ENCODE results near the gene FLYWCH1.

Gene FLYWCH1

GRCh38 chr16:2911638-2912329 is at the start of gene FLYWCH1:
FLYWCH1 (plus strand) TSS chr16:2911931; CDS start chr16:2929686, 17,755 bp downstream.
- DNase-seq: peak; percentile 97

- no peak for DNase-seq
Measured at GRCh38 chr16:2865651-2866050, 46.1 kb upstream of the FLYWCH1 start.

- DNase-seq: no peak
Measured at GRCh38 chr16:2866431-2866830, 45.3 kb upstream of the FLYWCH1 start.

- DNase-seq: no peak
Measured at GRCh38 chr16:2867661-2867986, 44.1 kb upstream of the FLYWCH1 start.

DNA sequence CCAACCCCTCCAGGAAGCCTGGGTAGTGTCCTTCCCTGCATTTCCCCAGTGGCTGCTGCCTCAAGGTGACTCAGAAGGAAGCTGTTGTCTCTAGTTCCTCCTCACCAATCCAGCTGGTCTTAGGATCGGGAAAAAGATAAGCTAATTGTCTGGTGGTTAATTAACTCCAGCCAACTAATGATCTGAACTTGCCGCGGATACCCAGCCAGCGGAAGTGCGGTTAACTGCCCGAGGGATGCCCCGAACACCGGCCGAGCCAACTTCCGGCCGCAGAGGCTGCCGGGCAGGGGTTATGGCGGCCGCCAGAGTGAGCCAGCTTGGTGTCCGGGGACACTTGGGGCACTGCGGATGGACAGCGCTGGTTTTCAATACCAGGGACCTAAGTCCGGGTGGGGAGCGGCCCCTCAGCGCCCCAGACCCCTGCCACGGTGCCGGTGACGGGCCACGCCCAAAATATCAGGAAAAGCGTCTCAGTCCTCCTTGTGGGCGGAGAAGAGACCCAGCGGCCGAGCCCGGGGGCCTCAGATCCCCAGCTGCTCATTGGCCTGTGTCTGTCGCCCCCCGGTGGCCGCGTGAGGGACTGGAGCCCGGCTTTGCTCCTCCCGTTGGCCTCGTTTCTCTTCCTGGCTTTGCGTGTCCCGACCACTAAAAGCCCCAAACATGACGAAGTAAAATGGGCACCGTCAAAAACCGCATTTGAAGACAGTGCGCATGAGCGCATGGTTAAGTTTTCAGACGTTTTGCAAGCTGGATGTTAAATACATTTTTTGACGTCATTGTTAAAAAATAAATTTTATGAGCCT is 43.5 kb upstream of the FLYWCH1 start:
- peak; percentile 84 for DNase-seq

DNA sequence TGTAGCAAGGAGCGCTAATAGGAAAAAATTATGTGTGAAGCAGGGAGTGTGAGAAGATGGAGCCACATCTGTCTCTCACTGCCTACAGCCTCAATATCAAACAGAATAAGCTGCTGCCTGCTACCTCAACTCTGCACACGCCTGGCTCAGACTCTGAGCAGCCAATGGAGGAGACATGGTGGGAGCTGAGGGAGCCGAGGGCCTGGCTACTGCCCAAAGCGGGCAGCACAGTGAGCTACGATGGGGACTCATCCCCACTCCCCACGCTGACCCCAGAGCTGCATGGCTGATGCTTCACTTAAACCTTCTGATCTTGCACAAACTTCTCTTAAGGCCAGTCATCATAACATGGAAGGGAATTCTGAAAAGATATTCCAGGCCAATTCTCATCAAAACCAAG is 39.8 kb upstream of the FLYWCH1 start:
- no peak for DNase-seq

DNA sequence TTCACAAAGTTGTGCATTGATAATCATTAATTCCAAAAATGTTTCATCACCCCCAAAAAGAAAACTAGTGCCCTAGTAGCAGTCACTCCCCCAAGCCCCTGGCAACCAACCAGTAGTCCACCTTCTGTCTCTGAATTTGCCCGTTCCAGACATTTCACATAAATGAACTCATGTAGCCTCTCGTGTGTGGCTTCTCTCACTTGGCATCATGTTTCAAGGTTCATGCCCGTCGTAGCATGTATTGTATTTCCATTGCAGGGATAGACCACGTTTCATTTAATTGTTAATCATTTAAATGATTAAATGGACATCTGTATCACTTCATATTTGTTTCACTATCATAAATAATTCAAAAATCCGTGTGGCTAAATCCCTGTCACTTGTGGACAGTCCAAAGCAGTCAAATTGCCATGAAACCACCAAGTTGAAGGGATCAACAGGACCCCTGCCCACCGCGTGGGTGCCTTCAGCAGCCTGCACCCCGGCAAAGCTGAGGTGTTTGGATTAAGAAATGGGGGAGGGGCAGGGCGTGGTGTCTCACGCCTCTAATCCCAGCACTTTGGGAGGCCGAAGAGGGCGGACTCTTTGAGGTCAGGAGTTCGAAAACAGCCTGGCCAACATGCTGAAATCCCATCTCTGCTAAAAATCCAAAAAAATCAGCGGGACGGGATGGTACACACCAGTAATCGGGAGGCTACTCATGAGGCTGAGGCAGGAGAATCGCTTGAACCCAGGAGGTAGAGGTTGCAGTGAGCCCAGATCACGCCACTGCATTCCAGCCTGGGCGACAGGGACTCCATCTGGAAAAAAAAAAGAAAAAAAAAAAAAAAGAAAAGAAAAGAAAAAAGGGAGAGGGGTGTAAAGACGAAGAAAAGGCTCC is 37.5 kb upstream of the FLYWCH1 start:
- DNase-seq: no peak

GRCh38 chr16:2874912-2875362 is 36.8 kb upstream of the FLYWCH1 start:
- peak; percentile 71 for DNase-seq

DNA sequence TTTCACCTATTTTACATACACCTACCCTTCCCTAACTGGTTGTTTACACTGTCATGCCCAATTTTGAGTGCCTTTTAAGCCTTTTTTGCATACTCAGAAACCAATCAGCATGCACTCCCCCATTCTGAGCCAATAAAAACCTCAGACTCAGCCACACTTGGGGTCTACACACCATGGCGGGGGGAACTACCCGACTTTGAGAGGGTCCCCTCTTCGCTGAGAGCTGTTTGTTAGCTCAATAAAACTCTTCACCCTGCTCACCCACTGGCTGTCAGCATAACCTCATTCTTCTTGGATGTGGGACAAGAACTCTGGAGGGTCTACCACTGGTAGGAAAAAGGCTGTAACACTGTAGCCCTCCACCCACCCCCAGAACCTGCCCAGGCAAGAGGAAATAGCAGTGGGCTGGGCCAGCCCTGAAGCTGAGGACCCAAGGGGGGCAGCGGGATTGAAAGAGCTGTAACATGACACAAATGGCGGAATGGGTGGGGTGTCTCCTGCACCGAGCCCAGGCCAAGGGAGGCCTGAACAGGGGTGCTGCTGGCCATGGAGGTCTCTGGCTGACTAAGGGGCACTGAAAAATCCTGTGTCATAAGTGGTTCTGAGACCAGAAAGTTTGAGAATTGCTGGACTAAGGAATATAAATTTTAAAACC is 31.8 kb upstream of the FLYWCH1 start:
- DNase-seq: no peak

DNA sequence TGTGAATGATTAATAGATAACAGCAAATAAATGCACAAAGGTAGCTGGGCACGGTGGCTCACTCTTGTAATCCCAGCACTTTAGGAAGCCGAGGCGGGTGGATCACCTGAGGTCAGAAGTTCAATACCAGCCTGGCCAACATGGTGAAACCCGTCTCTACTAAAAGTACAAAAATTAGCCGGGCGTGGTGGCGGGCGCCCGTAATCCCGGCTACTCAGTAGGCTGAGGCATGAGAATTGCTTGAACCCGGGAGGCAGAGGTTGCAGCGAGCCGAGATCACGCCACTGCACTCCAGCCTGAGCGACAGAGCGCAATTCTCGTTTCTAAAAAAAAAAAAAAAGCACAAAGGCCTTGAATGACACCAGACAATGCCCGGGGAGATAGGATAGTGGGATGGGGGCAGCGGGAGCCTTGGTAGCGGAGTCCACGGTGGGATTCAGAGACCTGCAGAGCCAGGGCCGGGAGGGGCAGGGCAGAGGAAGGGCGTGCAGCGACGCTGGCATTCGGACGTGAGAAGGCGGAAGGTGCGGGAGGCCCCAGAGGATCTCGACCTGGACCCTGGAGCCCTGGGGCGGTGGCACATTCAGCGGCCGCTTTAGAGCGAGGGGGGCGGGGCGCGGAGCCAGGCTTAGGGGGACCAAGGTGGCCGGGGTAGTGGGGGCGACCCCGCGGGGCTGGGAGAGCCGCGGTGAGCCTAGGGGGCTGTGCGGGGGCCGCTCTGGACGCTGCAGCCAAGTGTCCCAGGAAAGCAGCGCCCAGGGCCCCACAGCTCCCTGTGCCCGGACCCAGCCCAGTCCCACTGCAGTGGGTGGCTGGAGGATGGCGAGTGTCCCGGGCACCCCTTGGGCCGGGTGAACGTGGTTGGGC is 29.7 kb upstream of the FLYWCH1 start:
- DNase-seq: peak; percentile 3

- peak; percentile 98 for DNase-seq
Measured at GRCh38 chr16:2882650-2883457, 28.9 kb upstream of the FLYWCH1 start, which contains the start of gene FLYWCH2. FLYWCH2 (plus strand) TSS chr16:2883215; CDS start chr16:2896450, 13,235 bp downstream.

GRCh38 chr16:2883458-2883908 is 28.2 kb upstream of the FLYWCH1 start:
- DNase-seq: no peak

GRCh38 chr16:2884041-2884451 is 27.7 kb upstream of the FLYWCH1 start:
- no peak for DNase-seq

DNA sequence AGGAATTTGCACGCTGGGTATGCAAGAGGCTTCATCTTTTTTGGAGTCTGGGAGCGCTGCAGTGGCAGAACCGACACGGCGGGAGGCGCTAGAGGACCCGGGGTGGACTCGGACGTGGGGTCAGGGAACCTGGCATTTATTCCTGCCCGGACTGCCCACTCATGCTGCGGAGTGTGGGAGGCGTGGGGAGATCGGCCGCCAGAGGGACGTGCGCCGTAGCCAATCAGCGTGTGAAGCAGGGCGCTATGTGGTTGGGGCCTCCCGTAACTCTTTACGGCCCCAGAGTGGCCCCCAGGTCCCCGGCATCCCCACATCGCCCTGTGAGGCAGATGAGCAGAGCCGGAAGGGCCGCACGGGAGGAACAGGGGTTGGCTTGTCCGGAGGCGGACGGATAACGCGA is 17.5 kb upstream of the FLYWCH1 start:
- DNase-seq: no peak

DNA sequence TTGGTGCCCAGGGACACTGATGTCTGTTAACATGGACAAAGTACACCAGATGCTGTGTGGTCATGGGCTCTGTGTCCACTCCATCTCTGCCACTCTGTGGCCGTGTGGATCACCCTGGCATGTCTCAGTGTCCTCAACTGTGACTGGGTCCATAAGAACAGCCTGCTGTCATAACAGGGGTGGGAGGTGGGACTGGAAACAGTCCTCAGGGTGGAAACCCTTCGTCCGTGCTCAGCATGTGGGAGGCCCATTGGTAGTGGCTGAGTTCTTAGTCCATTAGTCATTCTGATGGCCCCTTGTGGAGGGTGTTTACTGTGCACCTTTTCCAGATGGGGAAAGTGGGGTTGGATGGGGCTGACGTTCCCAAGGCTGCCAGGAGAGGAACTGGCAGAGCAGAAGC is 15.9 kb upstream of the FLYWCH1 start:
- peak; percentile 25 for DNase-seq

- no peak for DNase-seq
Measured at GRCh38 chr16:2896480-2897010, 15.2 kb upstream of the FLYWCH1 start.

GRCh38 chr16:2897110-2897509 is 14.6 kb upstream of the FLYWCH1 start:
- DNase-seq: no peak

DNA sequence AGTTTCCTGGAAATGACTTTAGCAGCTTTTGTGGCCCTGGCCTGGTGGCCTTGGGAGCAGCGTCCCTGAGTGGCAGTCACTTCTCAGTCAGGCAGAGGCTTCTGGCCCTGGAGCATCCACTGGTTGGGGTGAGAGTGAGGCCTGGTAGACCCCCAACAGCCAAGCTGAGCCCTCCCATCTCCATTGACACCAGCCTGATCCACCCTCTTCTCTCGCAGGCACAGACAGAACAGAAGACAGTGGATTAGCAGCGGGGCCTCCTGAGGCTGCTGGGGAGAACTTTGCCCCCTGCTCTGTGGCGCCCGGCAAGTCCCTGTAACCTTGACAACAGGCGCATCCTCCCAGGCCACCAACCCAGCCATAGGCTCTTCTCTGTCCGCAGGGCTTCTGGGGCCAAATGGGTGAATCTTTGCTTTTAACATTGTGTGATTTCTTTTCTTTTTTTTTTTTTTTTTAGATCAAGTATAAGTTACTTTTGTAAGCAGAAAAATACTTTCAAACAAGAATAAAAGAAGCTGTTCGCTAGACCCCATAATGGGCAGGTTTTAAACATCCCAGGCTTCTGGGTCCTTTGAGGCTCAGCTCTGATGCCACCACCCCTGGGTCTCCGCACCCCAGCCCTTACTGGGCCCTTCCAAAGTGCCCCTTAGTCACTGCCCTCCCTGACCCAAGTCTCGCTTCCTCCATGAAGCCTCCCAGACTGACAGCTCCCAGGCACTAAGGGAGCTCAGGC is 12.7 kb upstream of the FLYWCH1 start:
- no peak for DNase-seq

GRCh38 chr16:2899564-2900072 is 12.1 kb upstream of the FLYWCH1 start:
- DNase-seq: no peak

Measured in HCEC 1CT (cell line).